ENCODE data around the gene ZNF521.

DNA sequence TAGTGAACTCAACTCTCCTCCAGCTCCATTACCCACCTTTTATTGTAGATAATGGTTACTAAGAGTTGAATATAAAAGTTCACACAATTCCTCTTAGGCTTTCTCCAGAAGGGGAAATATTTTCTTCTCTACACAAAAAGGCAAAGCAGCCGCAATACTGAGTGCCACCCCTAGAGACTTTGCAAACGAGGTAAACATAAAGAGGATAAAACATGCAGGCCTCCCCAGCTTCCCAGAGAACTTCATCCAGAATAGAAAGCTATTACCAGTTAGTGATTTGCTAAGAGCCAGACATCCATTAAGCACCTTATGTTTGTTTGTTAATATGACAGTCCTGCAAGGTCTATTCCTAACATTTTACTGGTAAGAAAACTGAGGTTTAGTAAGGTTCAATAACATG, 17.4 kb downstream of the ZNF521 start:
- TF ChIP-seq TAF1 (CRISPR knock-in tag; IDR thresholded peaks at IDR 0.05): no peak
- no peak for TF ChIP-seq PBX3 (CRISPR knock-in tag; IDR thresholded peaks at IDR 0.05; ENCODE audit: borderline replicate concordance)
